HG03045 (cell line): ENCODE results near the gene CD164L2.
"Not testable (repeated sequence)": the region's sequence is repeated elsewhere in the genome, so short reads cannot be mapped to it uniquely, and the experiment has no call there.

Experiments used
- ATAC-seq: cut with Tn5 transposase; IDR thresholded peaks from one replicate; pipeline ENCODE4 v1.9.1; 2021; ENCODE audit warnings: mild to moderate bottlenecking, moderate library complexity; ENCODE audit not compliant: unreplicated experiment

CD164L2 gene

GRCh38 chr1:27405598-27406361, 22.6 kb upstream of the CD164L2 start:
- not testable (repeated sequence) for ATAC-seq

GRCh38 chr1:27405074-27405473, 21.9 kb upstream of the CD164L2 start:
- ATAC-seq: no peak

- no peak for ATAC-seq
Observed at GRCh38 chr1:27403931-27404330, 20.8 kb upstream of the CD164L2 start.

GRCh38 chr1:27403065-27403726, 20.1 kb upstream of the CD164L2 start:
- ATAC-seq: no peak

- no peak for ATAC-seq
Observed at GRCh38 chr1:27402349-27402754, 19.2 kb upstream of the CD164L2 start.

- no peak for ATAC-seq
Observed at GRCh38 chr1:27400963-27401341, 17.8 kb upstream of the CD164L2 start.

GRCh38 chr1:27400082-27400962, 17.2 kb upstream of the CD164L2 start:
- ATAC-seq: no peak

- no peak for ATAC-seq
Observed at GRCh38 chr1:27399251-27400025, 16.3 kb upstream of the CD164L2 start.

- no peak for ATAC-seq
Observed at GRCh38 chr1:27398405-27399149, 15.4 kb upstream of the CD164L2 start.

GRCh38 chr1:27397749-27398148, 14.6 kb upstream of the CD164L2 start:
- no peak for ATAC-seq

- ATAC-seq: no peak
Observed at GRCh38 chr1:27397110-27397509, 14.0 kb upstream of the CD164L2 start.

- ATAC-seq: no peak
Observed at GRCh38 chr1:27395441-27396195, 12.5 kb upstream of the CD164L2 start.

GRCh38 chr1:27394925-27395324, 11.8 kb upstream of the CD164L2 start:
- ATAC-seq: no peak

- ATAC-seq: no peak
Observed at GRCh38 chr1:27394282-27394658, 11.1 kb upstream of the CD164L2 start.

- ATAC-seq: no peak
Observed at GRCh38 chr1:27393641-27394281, 10.6 kb upstream of the CD164L2 start.

GRCh38 chr1:27392778-27393635, 9.9 kb upstream of the CD164L2 start:
- ATAC-seq: no peak

GRCh38 chr1:27392096-27392777, 9.1 kb upstream of the CD164L2 start, which contains the start of gene GPR3:
GPR3 (plus strand) TSS chr1:27392622; CDS start chr1:27393799, 1,177 bp downstream.
- peak; percentile 69 for ATAC-seq
